Measurements from ENCODE around the gene SLC6A1.

SLC6A1 gene

GRCh38 chr3:10962481-10963036 lies 30.0 kb upstream of the SLC6A1 start:
- no peak overlapping the region for H3K4me2 ChIP-seq (ENCODE audit: low read length)
- no peak for TF ChIP-seq CTCF (IDR thresholded peaks at IDR 0.05; ENCODE audit: low read depth, low read length)
- no peak for TF ChIP-seq EZH2phosphoT487 (IDR thresholded peaks at IDR 0.05; ENCODE audit: low read depth)
- no peak overlapping the region for H3K27ac ChIP-seq (ENCODE audit: low read length)
- no peak overlapping the region for H3K9ac ChIP-seq (ENCODE audit: low read length)
- no peak overlapping the region for H3K4me3 ChIP-seq (ENCODE audit: low read length)
- H3K4me1 ChIP-seq (ENCODE audit: low read length), result no peaks in the 10 kb centered on the region
- H2AFZ ChIP-seq (ENCODE audit: low read depth, low read length), result no peak overlapping the region
- 0 out of 2 replicates have a peak, but pooled peaks cover 7% of the 10 kb centered on the region for H4K20me1 ChIP-seq (ENCODE audit: insufficient read depth, low read length)
- no peaks in the 10 kb centered on the region; the same call in 1 of the 2 replicates for H3K27me3 ChIP-seq (ENCODE audit: low read depth, low read length)
- H3K36me3 ChIP-seq (replicated peaks; ENCODE audit: low read depth, low read length), result no peaks in the 10 kb centered on the region
- no peaks in the 10 kb centered on the region for H3K9me3 ChIP-seq (ENCODE audit: insufficient read depth, low read length)
- H3K79me2 ChIP-seq (ENCODE audit: low read length), result no peaks in the 10 kb centered on the region

GRCh38 chr3:10964537-10965167 lies 27.9 kb upstream of the SLC6A1 start:
- no peaks in the 10 kb centered on the region for H3K36me3 ChIP-seq (replicated peaks; ENCODE audit: low read depth, low read length)
- no peaks in the 10 kb centered on the region for H3K4me1 ChIP-seq (ENCODE audit: low read length)
- no peak overlapping the region for H3K27ac ChIP-seq (ENCODE audit: low read length)
- TF ChIP-seq EZH2phosphoT487 (IDR thresholded peaks at IDR 0.05; ENCODE audit: low read depth) (no peak), CTCF (IDR thresholded peaks at IDR 0.05; ENCODE audit: low read depth, low read length) (no peak)
- peaks cover 5% of the 10 kb centered on the region; the same call in 1 of the 2 replicates for H3K27me3 ChIP-seq (ENCODE audit: low read depth, low read length)
- H3K79me2 ChIP-seq (ENCODE audit: low read length), result no peaks in the 10 kb centered on the region
- H3K9ac ChIP-seq (ENCODE audit: low read length), result no peak overlapping the region
- no peak overlapping the region for H2AFZ ChIP-seq (ENCODE audit: low read depth, low read length)
- no peak overlapping the region for H3K4me3 ChIP-seq (ENCODE audit: low read length)
- H3K9me3 ChIP-seq (ENCODE audit: insufficient read depth, low read length), result no peaks in the 10 kb centered on the region
- H4K20me1 ChIP-seq (ENCODE audit: insufficient read depth, low read length), result 0 out of 2 replicates have a peak, but pooled peaks cover 7% of the 10 kb centered on the region
- H3K4me2 ChIP-seq (ENCODE audit: low read length), result no peak overlapping the region

GRCh38 chr3:10968401-10968800 lies 24.1 kb upstream of the SLC6A1 start:
- H3K79me2 ChIP-seq (ENCODE audit: low read length), result no peaks in the 10 kb centered on the region
- H3K9me3 ChIP-seq (ENCODE audit: insufficient read depth, low read length), result no peaks in the 10 kb centered on the region
- no peak overlapping the region for H3K4me3 ChIP-seq (ENCODE audit: low read length)
- TF ChIP-seq CTCF (IDR thresholded peaks at IDR 0.05; ENCODE audit: low read depth, low read length) (no peak), EZH2phosphoT487 (IDR thresholded peaks at IDR 0.05; ENCODE audit: low read depth) (no peak)
- no peak overlapping the region for H3K27ac ChIP-seq (ENCODE audit: low read length)
- peaks cover 5% of the 10 kb centered on the region; the same call in 1 of the 2 replicates for H3K27me3 ChIP-seq (ENCODE audit: low read depth, low read length)
- no peaks in the 10 kb centered on the region for H3K4me1 ChIP-seq (ENCODE audit: low read length)
- H2AFZ ChIP-seq (ENCODE audit: low read depth, low read length), result no peak overlapping the region
- no peaks in the 10 kb centered on the region for H3K36me3 ChIP-seq (replicated peaks; ENCODE audit: low read depth, low read length)
- no peak overlapping the region for H3K4me2 ChIP-seq (ENCODE audit: low read length)
- H3K9ac ChIP-seq (ENCODE audit: low read length), result no peak overlapping the region
- H4K20me1 ChIP-seq (ENCODE audit: insufficient read depth, low read length), result 0 out of 2 replicates have a peak, but pooled peaks cover 7% of the 10 kb centered on the region

GRCh38 chr3:10970306-10970960 lies 22.1 kb upstream of the SLC6A1 start:
- TF ChIP-seq CTCF (IDR thresholded peaks at IDR 0.05; ENCODE audit: low read depth, low read length), result no peak
- TF ChIP-seq EZH2phosphoT487 (IDR thresholded peaks at IDR 0.05; ENCODE audit: low read depth), result no peak
- H3K4me2 ChIP-seq (ENCODE audit: low read length), result no peak overlapping the region
- H4K20me1 ChIP-seq (ENCODE audit: insufficient read depth, low read length), result no peaks in the 10 kb centered on the region
- H3K4me1 ChIP-seq (ENCODE audit: low read length), result no peaks in the 10 kb centered on the region
- H3K27me3 ChIP-seq (ENCODE audit: low read depth, low read length), result peaks cover 5% of the 10 kb centered on the region; the same call in 1 of the 2 replicates
- H3K9me3 ChIP-seq (ENCODE audit: insufficient read depth, low read length), result no peaks in the 10 kb centered on the region
- H3K79me2 ChIP-seq (ENCODE audit: low read length), result no peaks in the 10 kb centered on the region
- no peak overlapping the region for H3K4me3 ChIP-seq (ENCODE audit: low read length)
- no peaks in the 10 kb centered on the region for H3K36me3 ChIP-seq (replicated peaks; ENCODE audit: low read depth, low read length)
- no peak overlapping the region for H2AFZ ChIP-seq (ENCODE audit: low read depth, low read length)
- no peak overlapping the region for H3K27ac ChIP-seq (ENCODE audit: low read length)
- no peak overlapping the region for H3K9ac ChIP-seq (ENCODE audit: low read length)

Measured in OCI-LY3 (cell line).